ENCODE measurements around the gene PPP4R2. TPM values are rescaled to one million over a fixed set of nuclear protein-coding genes. Genes with fewer than 3 reads are reported as not detected.
"Not testable (repeated sequence)": the region's sequence is repeated elsewhere in the genome, so short reads cannot be mapped to it uniquely, and the experiment has no call there.

PPP4R2 gene
- total and polyA plus RNA-seq, 9 donors, result 37.3 to 65.1 (median 51.0) TPM

DNA sequence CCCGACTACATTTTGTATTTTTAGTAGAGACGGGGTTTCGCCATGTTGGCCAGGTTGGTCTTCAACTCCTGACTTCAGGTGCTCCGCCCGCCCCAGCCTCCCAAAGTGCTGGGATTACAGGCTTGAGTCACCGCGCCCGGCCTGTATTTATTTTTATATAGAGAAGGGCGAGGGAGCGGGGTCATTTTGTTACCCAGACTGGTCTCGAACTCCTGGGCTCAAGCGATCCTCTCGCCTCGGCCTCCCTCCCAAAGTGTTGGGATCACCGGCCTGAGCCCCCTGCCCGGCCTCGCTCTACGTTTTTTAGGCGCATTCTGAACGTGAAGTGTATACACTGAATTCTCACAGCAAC lies 514 bp upstream of the PPP4R2 start:
- DNase-seq, result no peak
- WGBS (ENCODE audit: insufficient coverage), result 88% methylated on average over 15 of the region's 20 CpGs
- H3K27ac ChIP-seq (ENCODE audit: low read length), result peak overlapping the region; percentile 94
- H3K9me3 ChIP-seq (replicated peaks; ENCODE audit: control insufficient read depth, low read depth, low read length), result no peaks in the 10 kb centered on the region
- peak overlapping the region; percentile 43 for H3K4me3 ChIP-seq (ENCODE audit: low read length)
- H3K4me1 ChIP-seq (ENCODE audit: control insufficient read depth, insufficient read depth, low read length), result peaks cover 9% of the 10 kb centered on the region
- H3K36me3 ChIP-seq (ENCODE audit: control insufficient read depth, insufficient read depth, low read length), result peaks cover 5% of the 10 kb centered on the region
- H3K27me3 ChIP-seq (ENCODE audit: control insufficient read depth, insufficient read depth, low read length), result no peaks in the 10 kb centered on the region

GRCh38 chr3:72997421-72997961 lies 880 bp downstream of the PPP4R2 start:
- peaks cover 9% of the 10 kb centered on the region for H3K4me1 ChIP-seq (ENCODE audit: control insufficient read depth, insufficient read depth, low read length)

DNA sequence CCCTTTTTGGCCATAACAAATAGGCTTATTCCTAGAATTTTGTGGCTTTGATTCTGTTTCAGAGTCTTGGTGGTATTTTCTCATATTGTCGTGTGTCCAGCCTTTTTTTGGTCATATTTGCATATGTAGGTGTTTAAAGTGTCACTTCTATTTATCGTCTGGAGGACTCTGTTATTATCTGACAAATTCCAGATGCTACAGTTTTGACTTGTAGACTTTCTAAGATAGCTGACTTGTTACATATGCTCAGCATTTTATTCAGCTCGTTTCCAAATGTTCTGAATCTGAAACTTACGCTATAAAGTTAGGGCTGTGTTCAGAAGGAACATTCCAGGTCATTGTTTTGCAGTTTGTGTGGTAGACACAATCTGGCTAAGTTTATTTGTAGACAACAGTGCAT lies 1.9 kb downstream of the PPP4R2 start:
- H3K9me3 ChIP-seq (replicated peaks; ENCODE audit: control insufficient read depth, low read depth, low read length), result no peaks in the 10 kb centered on the region
- DNase-seq, result peak; percentile 11
- peaks cover 9% of the 10 kb centered on the region for H3K4me1 ChIP-seq (ENCODE audit: control insufficient read depth, insufficient read depth, low read length)
- H3K4me3 ChIP-seq (ENCODE audit: low read length), result peak overlapping the region; percentile 95
- peaks cover 15% of the 10 kb centered on the region for H3K36me3 ChIP-seq (ENCODE audit: control insufficient read depth, insufficient read depth, low read length)
- WGBS (ENCODE audit: insufficient coverage), result 20% methylated on average over 1 of the region's 4 CpGs
- H3K27ac ChIP-seq (ENCODE audit: low read length), result no peak overlapping the region
- no peaks in the 10 kb centered on the region for H3K27me3 ChIP-seq (ENCODE audit: control insufficient read depth, insufficient read depth, low read length)

More at GRCh38 chr3:72997421-72997961, 880 bp downstream of the PPP4R2 start:
- Histone ChIP-seq H3K27me3 (ENCODE audit: control insufficient read depth, insufficient read depth, low read length) (no peaks in the 10 kb centered on the region), H3K4me3 (ENCODE audit: low read length) (peak overlapping the region; percentile 95), H3K27ac (ENCODE audit: low read length) (peak overlapping the region; percentile 98), H3K36me3 (ENCODE audit: control insufficient read depth, insufficient read depth, low read length) (peaks cover 12% of the 10 kb centered on the region), H3K9me3 (replicated peaks; ENCODE audit: control insufficient read depth, low read depth, low read length) (no peaks in the 10 kb centered on the region)
- WGBS (ENCODE audit: insufficient coverage), result 0% methylated on average over 10 of the region's 16 CpGs
- DNase-seq, result peak; percentile 84

GRCh38 chr3:72999951-73000350 lies 3.3 kb downstream of the PPP4R2 start:
- DNase-seq, result no peak
- no peaks in the 10 kb centered on the region for H3K9me3 ChIP-seq (replicated peaks; ENCODE audit: control insufficient read depth, low read depth, low read length)
- peaks cover 9% of the 10 kb centered on the region for H3K4me1 ChIP-seq (ENCODE audit: control insufficient read depth, insufficient read depth, low read length)
- no peak overlapping the region for H3K4me3 ChIP-seq (ENCODE audit: low read length)
- WGBS (ENCODE audit: insufficient coverage), result 67% methylated on average over 1 of the region's 2 CpGs
- no peak overlapping the region for H3K27ac ChIP-seq (ENCODE audit: low read length)
- H3K36me3 ChIP-seq (ENCODE audit: control insufficient read depth, insufficient read depth, low read length), result peaks cover 15% of the 10 kb centered on the region
- H3K27me3 ChIP-seq (ENCODE audit: control insufficient read depth, insufficient read depth, low read length), result no peaks in the 10 kb centered on the region

DNA sequence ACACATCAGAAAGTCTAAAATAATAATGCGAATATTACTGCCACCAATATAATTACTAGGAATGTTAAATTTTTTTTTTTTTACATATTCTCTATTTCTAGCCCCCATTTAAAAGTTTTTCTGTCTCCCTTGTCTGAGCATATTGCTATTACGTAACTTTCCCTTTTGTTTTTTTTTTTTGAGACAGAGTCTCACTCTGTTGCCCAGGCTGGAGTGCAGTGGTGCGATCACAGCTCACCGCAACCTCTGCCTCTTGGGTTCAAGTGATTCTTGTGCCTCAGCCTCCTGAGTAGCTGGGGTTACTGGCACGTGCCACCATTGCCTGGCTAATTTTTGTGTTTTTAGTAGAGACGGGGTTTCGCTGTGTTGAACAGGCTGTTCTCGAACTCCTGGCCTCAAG lies 6.4 kb downstream of the PPP4R2 start:
- H3K9me3 ChIP-seq (replicated peaks; ENCODE audit: control insufficient read depth, low read depth, low read length); H3K27me3 ChIP-seq (ENCODE audit: control insufficient read depth, insufficient read depth, low read length); H3K4me1 ChIP-seq (ENCODE audit: control insufficient read depth, insufficient read depth, low read length); H3K4me3 ChIP-seq (ENCODE audit: low read length); H3K27ac ChIP-seq (ENCODE audit: low read length); DNase-seq: not testable (repeated sequence)
- 100% methylated on average over 1 of the region's 8 CpGs for WGBS (ENCODE audit: insufficient coverage)
- H3K36me3 ChIP-seq (ENCODE audit: control insufficient read depth, insufficient read depth, low read length), result peaks cover 27% of the 10 kb centered on the region

GRCh38 chr3:73004316-73004715 lies 7.7 kb downstream of the PPP4R2 start:
- no peaks in the 10 kb centered on the region for H3K4me1 ChIP-seq (ENCODE audit: control insufficient read depth, insufficient read depth, low read length)
- no peaks in the 10 kb centered on the region for H3K27me3 ChIP-seq (ENCODE audit: control insufficient read depth, insufficient read depth, low read length)
- no peak overlapping the region for H3K27ac ChIP-seq (ENCODE audit: low read length)
- WGBS (ENCODE audit: insufficient coverage), result no CpG with 5 or more reads among the region's 4 CpGs
- H3K36me3 ChIP-seq (ENCODE audit: control insufficient read depth, insufficient read depth, low read length), result peaks cover 27% of the 10 kb centered on the region
- DNase-seq, result no peak
- no peaks in the 10 kb centered on the region for H3K9me3 ChIP-seq (replicated peaks; ENCODE audit: control insufficient read depth, low read depth, low read length)
- H3K4me3 ChIP-seq (ENCODE audit: low read length), result no peak overlapping the region

GRCh38 chr3:73007992-73008712 lies 11.5 kb downstream of the PPP4R2 start:
- no peaks in the 10 kb centered on the region for H3K9me3 ChIP-seq (replicated peaks; ENCODE audit: control insufficient read depth, low read depth, low read length)
- no peak for DNase-seq
- H3K36me3 ChIP-seq (ENCODE audit: control insufficient read depth, insufficient read depth, low read length), result peaks cover 16% of the 10 kb centered on the region
- no peaks in the 10 kb centered on the region for H3K27me3 ChIP-seq (ENCODE audit: control insufficient read depth, insufficient read depth, low read length)
- no CpG with 5 or more reads among the region's 6 CpGs for WGBS (ENCODE audit: insufficient coverage)
- no peaks in the 10 kb centered on the region for H3K4me1 ChIP-seq (ENCODE audit: control insufficient read depth, insufficient read depth, low read length)
- H3K4me3 ChIP-seq (ENCODE audit: low read length), result no peak overlapping the region
- no peak overlapping the region for H3K27ac ChIP-seq (ENCODE audit: low read length)

- WGBS (ENCODE audit: insufficient coverage), result 81% methylated on average over 2 of the region's 4 CpGs
- H3K27ac ChIP-seq (ENCODE audit: low read length), result no peak overlapping the region
- peaks cover 14% of the 10 kb centered on the region for H3K36me3 ChIP-seq (ENCODE audit: control insufficient read depth, insufficient read depth, low read length)
- no peaks in the 10 kb centered on the region for H3K4me1 ChIP-seq (ENCODE audit: control insufficient read depth, insufficient read depth, low read length)
- H3K27me3 ChIP-seq (ENCODE audit: control insufficient read depth, insufficient read depth, low read length), result no peaks in the 10 kb centered on the region
- H3K4me3 ChIP-seq (ENCODE audit: low read length), result no peak overlapping the region
- DNase-seq, result no peak
- no peaks in the 10 kb centered on the region for H3K9me3 ChIP-seq (replicated peaks; ENCODE audit: control insufficient read depth, low read depth, low read length)
Observed at GRCh38 chr3:73009008-73009407, 12.4 kb downstream of the PPP4R2 start.

- Histone ChIP-seq H3K27me3 (ENCODE audit: control insufficient read depth, insufficient read depth, low read length) (no peaks in the 10 kb centered on the region), H3K9me3 (replicated peaks; ENCODE audit: control insufficient read depth, low read depth, low read length) (no peaks in the 10 kb centered on the region), H3K27ac (ENCODE audit: low read length) (no peak overlapping the region), H3K4me1 (ENCODE audit: control insufficient read depth, insufficient read depth, low read length) (no peaks in the 10 kb centered on the region), H3K36me3 (ENCODE audit: control insufficient read depth, insufficient read depth, low read length) (peaks cover 14% of the 10 kb centered on the region), H3K4me3 (ENCODE audit: low read length) (no peak overlapping the region)
- DNase-seq, result no peak
- WGBS (ENCODE audit: insufficient coverage), result no CpG with 5 or more reads among the region's 3 CpGs
Observed at GRCh38 chr3:73009750-73010149, 13.1 kb downstream of the PPP4R2 start.

GRCh38 chr3:73010158-73010557 lies 13.5 kb downstream of the PPP4R2 start:
- no peaks in the 10 kb centered on the region for H3K4me1 ChIP-seq (ENCODE audit: control insufficient read depth, insufficient read depth, low read length)
- peaks cover 14% of the 10 kb centered on the region for H3K36me3 ChIP-seq (ENCODE audit: control insufficient read depth, insufficient read depth, low read length)
- no peaks in the 10 kb centered on the region for H3K27me3 ChIP-seq (ENCODE audit: control insufficient read depth, insufficient read depth, low read length)
- H3K4me3 ChIP-seq (ENCODE audit: low read length), result no peak overlapping the region
- 45% methylated on average over 2 of the region's 6 CpGs for WGBS (ENCODE audit: insufficient coverage)
- H3K9me3 ChIP-seq (replicated peaks; ENCODE audit: control insufficient read depth, low read depth, low read length), result no peaks in the 10 kb centered on the region
- no peak for DNase-seq
- H3K27ac ChIP-seq (ENCODE audit: low read length), result no peak overlapping the region
